ENCODE measurements around the gene DNAI2.

DNAI2 gene

GRCh38 chr17:74251051-74251450, 23.0 kb upstream of the DNAI2 start (continued):
- TF ChIP-seq ZFP3 (CRISPR knock-in tag; IDR thresholded peaks at IDR 0.05), result no peak
- no peak for TF ChIP-seq BACH2 (CRISPR knock-in tag; IDR thresholded peaks at IDR 0.05; ENCODE audit: borderline replicate concordance)
- TF ChIP-seq ISL1 (CRISPR knock-in tag; IDR thresholded peaks at IDR 0.05), result no peak
- no peak for TF ChIP-seq POU6F1 (CRISPR knock-in tag; IDR thresholded peaks at IDR 0.05; ENCODE audit: borderline replicate concordance, low read depth)
- no peak for TF ChIP-seq ZNF8 (CRISPR knock-in tag; IDR thresholded peaks at IDR 0.05)
- TF ChIP-seq TSHZ2 (CRISPR knock-in tag; IDR thresholded peaks at IDR 0.05), result no peak

GRCh38 chr17:74251569-74251968, 22.5 kb upstream of the DNAI2 start:
- TF ChIP-seq ZFP3 (CRISPR knock-in tag; IDR thresholded peaks at IDR 0.05) (no peak), TCF4 (CRISPR knock-in tag; IDR thresholded peaks at IDR 0.05; ENCODE audit: borderline replicate concordance) (no peak), CSRNP3 (CRISPR knock-in tag; IDR thresholded peaks at IDR 0.05) (no peak), ESRRG (CRISPR knock-in tag; IDR thresholded peaks at IDR 0.05) (no peak), OSR1 (CRISPR knock-in tag; IDR thresholded peaks at IDR 0.05) (no peak), CREB5 (CRISPR knock-in tag; IDR thresholded peaks at IDR 0.05; ENCODE audit: low read depth) (no peak)
- ATAC-seq, result no peak

GRCh38 chr17:74252211-74252610, 21.8 kb upstream of the DNAI2 start:
- TF ChIP-seq GLIS3 (CRISPR knock-in tag; IDR thresholded peaks at IDR 0.05) (no peak), SNAI2 (CRISPR knock-in tag; IDR thresholded peaks at IDR 0.05) (no peak), PPARA (CRISPR knock-in tag; IDR thresholded peaks at IDR 0.05; ENCODE audit: borderline replicate concordance) (no peak), ESRRG (CRISPR knock-in tag; IDR thresholded peaks at IDR 0.05) (no peak), TSHZ2 (CRISPR knock-in tag; IDR thresholded peaks at IDR 0.05) (no peak), ARNTL (CRISPR knock-in tag; IDR thresholded peaks at IDR 0.05; ENCODE audit: borderline replicate concordance, low read depth) (no peak), ZFP3 (CRISPR knock-in tag; IDR thresholded peaks at IDR 0.05) (no peak), CSRNP3 (CRISPR knock-in tag; IDR thresholded peaks at IDR 0.05) (no peak), CREB5 (CRISPR knock-in tag; IDR thresholded peaks at IDR 0.05; ENCODE audit: low read depth) (no peak), OSR1 (CRISPR knock-in tag; IDR thresholded peaks at IDR 0.05) (no peak), TOX (CRISPR knock-in tag; IDR thresholded peaks at IDR 0.05; ENCODE audit: borderline replicate concordance) (no peak), POU6F1 (CRISPR knock-in tag; IDR thresholded peaks at IDR 0.05; ENCODE audit: borderline replicate concordance, low read depth) (no peak), TCF4 (CRISPR knock-in tag; IDR thresholded peaks at IDR 0.05; ENCODE audit: borderline replicate concordance) (no peak), PATZ1 (CRISPR knock-in tag; IDR thresholded peaks at IDR 0.05; ENCODE audit: borderline replicate concordance) (no peak)
- ATAC-seq, result no peak

Data from SK-N-SH treated with all-trans-retinoic acid at 6 μM for 48 hours (cell line).